HG03432 (cell line): ENCODE measurements around the gene SUSD3.

ENCODE experiments used
- ATAC-seq: cut with Tn5 transposase; IDR thresholded peaks from one replicate; pipeline ENCODE4 v1.9.1; 2021; ENCODE audit warnings: mild to moderate bottlenecking, moderate library complexity; ENCODE audit not compliant: unreplicated experiment

Gene SUSD3

GRCh38 chr9:93051680-93052089, 6.8 kb upstream of the SUSD3 start:
- no peak for ATAC-seq

GRCh38 chr9:93052791-93053540, 5.5 kb upstream of the SUSD3 start:
- ATAC-seq = no peak

DNA sequence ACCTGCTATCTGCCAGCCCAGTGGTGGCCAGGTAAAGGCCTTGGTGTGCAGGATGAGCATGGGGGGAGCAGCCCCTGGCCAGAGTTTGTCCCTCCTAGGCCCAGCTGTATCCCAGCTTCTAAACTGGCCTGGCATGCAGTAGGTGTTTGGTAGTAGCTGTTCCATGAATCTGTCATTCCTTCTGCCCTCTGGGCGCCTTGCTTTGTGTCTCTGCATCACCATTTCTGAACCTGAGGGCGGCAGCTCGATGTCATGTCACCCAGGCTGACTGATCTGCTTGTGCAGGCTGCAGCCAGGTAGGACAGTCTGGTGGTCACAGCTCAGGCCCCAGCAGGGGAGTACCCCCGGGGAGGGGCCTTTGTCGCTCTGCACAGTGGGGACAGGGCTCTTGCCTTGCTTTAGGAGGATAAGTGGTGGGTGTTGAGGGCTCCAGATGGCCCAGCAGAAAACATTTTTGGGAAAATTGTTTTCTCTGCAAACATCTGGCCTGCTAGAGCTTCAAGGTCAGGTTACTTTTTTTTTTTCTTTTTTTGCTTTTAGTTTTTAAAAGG, 4.6 kb upstream of the SUSD3 start:
- ATAC-seq = no peak

DNA sequence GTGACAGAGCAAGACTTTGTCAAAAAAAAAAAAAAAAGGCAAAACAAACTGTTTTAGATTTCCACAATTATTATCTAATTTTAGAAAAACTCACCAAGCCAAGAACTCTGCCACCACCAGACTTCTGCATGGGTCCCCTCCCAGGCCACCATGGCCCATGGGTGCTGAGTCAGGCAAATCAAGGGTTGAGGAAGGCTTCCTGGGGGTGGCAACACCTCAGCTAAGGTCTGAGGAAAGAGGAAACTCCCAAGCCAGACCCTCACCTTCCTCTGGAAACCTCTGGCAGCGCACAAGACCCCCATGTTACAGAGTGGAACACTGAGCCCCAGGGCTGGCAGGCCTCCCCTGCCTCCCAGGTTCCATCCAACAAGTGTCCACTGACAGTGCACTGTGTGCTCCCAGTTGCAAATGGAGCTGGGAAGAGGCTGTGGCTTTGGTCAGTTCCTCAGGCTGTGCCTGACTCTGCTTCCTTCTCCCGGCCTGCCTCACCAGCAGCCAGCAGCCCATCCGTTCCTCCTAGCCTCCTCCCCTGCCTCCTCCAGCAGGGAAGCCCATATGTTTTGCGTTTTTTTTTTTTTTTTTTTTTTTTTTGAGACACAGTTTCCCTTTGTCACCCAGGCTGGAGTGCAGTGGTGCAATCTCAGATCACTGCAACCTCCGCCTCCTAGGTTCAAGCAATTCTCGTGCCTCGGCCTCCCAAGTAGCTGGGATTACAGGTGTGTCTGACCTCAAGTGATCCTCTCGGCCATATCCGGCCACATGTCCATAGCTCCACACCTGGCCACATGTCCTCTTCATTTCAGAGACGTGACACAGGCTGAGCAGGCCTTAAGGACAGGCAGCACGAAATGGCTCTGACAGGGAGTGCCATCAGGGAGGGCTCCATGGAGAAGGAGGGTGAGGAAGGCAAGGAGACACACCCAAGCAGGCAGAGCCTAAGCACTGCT, 3.5 kb upstream of the SUSD3 start:
- ATAC-seq = no peak

DNA sequence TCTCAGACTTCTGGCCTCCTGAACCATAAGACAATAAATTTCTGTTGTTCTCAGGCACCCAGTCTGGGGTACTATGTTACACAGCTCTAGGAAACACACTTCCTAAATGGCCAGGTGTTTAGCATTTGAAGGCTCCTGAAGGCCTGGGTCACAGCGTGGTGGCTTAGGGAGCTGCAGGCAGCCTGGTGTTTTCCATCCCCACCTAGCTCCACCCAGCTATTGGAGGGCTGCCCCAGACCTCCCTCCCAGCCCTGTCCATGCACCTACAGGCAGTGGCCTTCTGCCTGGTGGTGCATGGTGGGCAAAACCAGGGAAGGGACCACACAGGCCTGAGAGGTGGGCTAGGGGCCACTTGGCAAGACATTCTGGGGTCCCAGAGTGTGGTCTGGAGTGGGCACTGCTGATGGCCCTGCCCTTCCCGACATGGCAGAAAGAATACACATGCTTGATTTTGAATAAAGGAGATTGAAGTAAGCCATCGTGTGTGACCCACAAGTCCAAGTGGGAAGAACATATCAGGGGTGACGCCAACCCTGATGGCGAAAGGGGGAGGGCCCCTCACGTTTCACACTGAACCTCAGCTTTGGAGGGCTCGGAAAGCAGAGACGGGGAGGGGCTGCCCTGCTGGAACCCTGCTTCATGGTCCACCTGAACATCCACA, 1.3 kb upstream of the SUSD3 start:
- no peak for ATAC-seq

DNA sequence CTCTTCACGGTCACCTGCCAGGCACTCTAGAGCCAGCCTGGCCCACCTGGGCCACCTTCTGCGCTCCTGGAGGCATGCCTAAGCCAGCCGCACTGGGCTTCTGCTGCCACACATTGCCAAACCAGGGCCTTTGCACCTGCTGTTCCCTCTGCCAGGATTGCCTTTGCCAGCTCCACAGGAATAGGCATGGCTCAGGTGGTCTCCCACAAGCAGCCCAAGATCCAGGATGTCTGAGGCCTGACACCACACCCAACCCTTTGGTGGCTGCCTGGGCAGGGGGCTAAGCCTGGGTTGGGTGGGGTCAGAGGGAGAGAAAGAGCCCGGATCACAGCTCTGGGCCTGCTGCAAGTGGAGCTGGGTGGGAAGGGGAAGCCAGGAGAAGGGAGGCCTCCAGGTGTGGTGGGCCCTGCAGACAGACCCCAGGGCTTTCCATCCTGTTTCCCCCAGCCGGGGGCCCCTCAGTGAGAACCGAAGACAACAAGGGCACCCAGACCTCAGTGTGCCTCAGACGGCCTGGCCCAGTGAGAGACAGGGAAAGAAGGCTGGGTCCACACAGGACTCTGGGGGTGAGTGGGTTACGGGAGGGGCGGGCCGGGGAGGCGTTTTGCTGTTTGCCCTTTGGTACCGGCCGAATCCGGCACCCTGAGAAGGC, 672 bp upstream of the SUSD3 start:
- peak; percentile 16 for ATAC-seq

- peak; percentile 27 for ATAC-seq
These were observed 662 bp downstream of the SUSD3 start for GRCh38 chr9:93059011-93059714.

DNA sequence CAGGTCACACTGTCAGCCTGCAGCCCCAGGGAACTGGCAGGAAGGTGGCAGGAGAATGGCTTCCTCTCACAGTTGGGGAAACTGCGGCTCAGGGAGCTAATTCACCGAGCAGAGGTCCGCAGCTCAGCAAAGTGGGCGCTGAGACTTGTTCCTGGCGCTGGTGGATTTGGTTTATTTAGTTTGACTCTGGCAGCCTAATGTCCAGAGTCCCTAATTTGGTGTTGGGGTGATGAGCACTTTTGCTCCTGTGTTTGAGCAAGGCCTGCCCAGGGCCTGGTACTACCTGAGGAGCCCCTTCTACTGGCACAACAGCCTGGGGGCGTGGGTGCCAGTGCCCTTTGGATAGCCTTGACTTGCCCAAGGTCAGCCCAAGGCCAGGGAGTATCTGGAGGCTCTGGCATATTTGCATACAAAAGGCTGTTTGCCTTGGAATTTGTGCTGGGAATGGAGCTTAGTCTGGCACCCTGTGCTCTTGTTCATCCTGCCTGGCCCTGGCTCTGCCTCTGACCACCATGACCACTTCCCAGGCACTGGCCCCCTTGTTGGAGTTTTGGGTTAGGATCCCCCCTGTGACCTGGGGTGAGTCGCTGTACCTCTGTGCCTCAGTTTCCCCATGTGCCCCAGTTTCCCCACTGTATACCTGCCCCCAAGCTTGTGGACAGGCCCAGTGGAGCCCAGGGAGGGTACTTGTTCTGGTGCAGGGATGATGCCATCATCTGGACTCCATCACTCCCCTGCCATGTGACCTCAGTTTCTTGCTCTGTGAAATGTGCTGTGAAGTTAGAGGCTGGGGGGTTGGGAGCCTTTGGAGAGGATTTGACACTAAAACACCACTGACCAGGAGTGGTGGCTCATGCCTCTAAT, 1.4 kb downstream of the SUSD3 start:
- ATAC-seq = no peak

DNA sequence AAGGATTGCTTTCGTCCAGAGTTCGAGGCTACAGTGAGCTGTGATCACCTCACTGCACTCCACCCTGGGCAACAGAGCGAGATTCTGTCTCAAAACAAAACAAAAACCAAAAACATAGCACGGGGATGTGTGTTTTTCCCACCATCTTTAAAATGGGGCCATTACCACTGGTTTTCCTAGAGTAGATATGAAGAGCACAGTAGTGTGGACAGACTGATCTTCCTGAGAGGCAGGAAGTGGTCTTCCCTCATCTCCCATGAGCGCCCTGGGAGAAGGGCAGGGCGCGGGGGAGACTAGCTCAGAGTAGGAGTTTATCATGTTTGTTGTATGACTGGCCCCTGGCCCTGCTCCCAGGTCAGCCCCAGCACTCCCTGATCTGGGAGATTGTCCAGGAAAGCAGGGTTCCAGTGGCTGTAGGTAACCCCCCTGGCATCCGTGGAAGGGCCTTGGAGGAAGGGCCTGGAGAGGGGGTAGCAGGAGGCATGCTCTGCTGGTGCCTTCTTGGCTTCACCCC, 2.3 kb downstream of the SUSD3 start:
- ATAC-seq = no peak

DNA sequence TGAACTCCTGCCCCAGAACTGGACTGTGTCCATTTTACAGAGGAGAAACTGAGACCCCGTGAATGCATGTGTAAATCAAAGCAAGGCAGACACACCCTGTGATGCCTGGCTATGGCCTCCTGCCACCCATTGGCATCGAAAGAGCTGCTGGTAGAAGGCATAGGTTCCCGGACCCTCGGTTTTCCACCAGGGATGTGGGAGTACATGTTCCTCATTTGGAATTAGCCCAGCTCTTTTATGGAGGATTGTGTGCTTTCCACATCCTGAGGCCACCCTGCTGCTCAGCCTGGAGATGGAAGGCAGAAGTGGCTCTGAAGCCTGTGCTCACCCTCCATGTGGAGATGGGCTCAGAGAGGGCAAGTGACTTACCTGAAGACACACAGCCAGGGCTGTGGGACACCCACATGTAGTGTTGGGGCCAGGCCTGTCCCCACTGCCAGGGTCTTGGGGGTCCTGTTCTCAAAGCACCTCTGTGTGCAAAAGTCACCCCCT, 2.8 kb downstream of the SUSD3 start:
- no peak for ATAC-seq

GRCh38 chr9:93061791-93062763, 3.6 kb downstream of the SUSD3 start:
- ATAC-seq = peak; percentile 32

- peak; percentile 92 for ATAC-seq
These were observed 6.1 kb downstream of the SUSD3 start for GRCh38 chr9:93064392-93065134.

GRCh38 chr9:93065135-93065720, 6.7 kb downstream of the SUSD3 start:
- no peak for ATAC-seq

- no peak for ATAC-seq
These were observed 8.6 kb downstream of the SUSD3 start for GRCh38 chr9:93066978-93067603.

GRCh38 chr9:93068956-93069355, 10.5 kb downstream of the SUSD3 start:
- no peak for ATAC-seq

GRCh38 chr9:93071464-93071863, 13.0 kb downstream of the SUSD3 start:
- no peak for ATAC-seq
